GM08714 (cell line): ENCODE data around the gene LCMT1.
A peak's percentile ranks its signal among the peaks of the same experiment; 100 is the strongest.
"Not testable (repeated sequence)": the region's sequence is repeated elsewhere in the genome, so short reads cannot be mapped to it uniquely, and the experiment has no call there.

ENCODE experiments used
- H3K4me3 ChIP-seq: fragments of 200-500 bp; sonication (Bioruptor generic); 2 replicates; pipeline ENCODE4 v1.5.1; 2014; ENCODE audit warnings: mild to moderate bottlenecking, low read length, inconsistent platforms
- ZNF274 ChIP-seq: IDR thresholded peaks from 2 replicates; pipeline ENCODE4 v1.6.1; 2012; ENCODE audit warnings: mild to moderate bottlenecking, low read depth, low read length

The LCMT1 gene

DNA sequence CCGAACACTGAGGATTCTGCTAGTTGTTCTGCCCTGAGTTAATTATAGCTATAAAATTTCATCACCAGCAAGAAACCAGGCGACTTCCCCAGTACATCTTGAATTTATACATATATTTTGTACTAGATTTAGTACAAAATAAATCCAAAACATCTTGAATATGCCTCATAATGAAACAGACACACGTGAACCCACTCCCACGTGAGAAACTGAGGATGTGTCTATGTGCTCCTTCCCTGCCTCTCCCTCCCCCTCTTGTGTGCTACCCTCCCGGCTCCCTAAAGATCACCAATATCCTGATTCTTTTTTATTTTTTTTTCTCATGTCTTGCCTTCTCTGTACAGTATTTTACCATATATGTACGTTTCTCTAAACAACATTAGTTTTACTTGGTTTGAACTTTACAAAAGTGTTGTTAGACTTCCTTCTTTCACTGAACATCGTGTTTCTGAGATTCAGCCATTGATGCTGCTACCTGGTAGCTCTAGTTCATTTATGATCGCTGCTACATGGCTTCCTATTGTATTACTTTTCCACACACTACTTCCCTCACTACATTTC lies 1.1 kb upstream of the LCMT1 start:
- H3K4me3 ChIP-seq: peak overlapping the region; percentile 74
- TF ChIP-seq ZNF274: no peak

GRCh38 chr16:25114121-25114520 lies 2.6 kb downstream of the LCMT1 start:
- TF ChIP-seq ZNF274: no peak
- H3K4me3 ChIP-seq: no peak overlapping the region

- TF ChIP-seq ZNF274: no peak
- no peak overlapping the region for H3K4me3 ChIP-seq
Measured at GRCh38 chr16:25118851-25119578, 7.5 kb downstream of the LCMT1 start.

DNA sequence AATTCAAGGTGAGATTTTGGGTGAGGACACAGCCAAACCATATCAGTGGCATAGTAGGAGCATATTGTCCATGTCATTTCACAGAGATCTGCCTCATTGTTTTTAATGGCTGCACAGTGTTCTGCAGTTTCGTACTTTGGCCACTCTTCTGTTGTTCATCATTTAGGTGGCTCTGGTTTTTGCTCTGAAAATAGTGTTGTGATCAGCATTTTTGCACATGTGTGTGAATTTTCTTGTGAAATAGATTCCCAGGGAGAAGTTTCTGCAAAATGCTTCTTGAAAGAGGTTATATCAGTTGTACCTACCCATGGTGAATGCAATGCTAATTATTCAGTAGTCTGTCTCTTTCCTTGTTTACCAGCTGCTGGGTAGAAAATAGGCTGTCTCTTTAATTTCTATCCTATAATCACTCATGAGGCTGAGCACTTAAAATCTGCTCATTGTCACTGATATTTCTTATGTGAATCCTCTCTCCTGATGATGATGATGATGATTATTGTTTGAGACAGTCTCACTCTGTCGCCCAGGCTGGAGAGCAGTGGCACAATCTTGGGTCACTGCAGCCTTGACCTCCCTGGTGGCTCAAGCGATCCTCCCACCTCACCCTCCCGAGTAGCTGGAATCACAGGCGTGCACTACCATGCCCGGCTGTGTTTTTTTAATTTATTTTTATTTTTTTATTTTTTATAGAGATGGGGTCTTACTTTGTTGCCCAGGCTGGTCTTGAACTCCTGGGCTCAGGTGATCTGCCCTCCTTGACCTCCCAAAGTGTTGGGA lies 10.5 kb downstream of the LCMT1 start:
- TF ChIP-seq ZNF274: no peak
- H3K4me3 ChIP-seq: no peak overlapping the region

DNA sequence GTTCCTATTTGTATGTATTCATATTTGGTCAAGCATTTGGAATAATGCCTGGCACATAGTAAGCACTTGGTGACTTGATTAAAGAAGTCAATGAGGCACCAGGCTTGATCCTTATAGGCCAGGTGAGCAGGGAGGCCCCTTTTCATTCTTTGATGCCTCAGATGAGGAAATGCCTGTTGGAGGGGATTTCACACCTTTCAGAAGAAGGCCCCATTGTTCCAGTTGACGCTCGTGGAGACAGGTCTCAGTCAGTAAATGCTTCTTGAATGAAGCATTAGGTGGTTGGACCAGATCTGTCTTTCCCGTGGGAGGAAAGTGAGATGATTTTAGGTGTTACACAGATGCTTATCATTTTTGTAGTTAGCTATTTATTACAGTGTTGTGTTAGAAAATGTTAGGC lies 13.0 kb downstream of the LCMT1 start:
- H3K4me3 ChIP-seq: no peak overlapping the region
- no peak for TF ChIP-seq ZNF274

GRCh38 chr16:25126086-25126666 lies 14.6 kb downstream of the LCMT1 start:
- not testable (repeated sequence) for H3K4me3 ChIP-seq

DNA sequence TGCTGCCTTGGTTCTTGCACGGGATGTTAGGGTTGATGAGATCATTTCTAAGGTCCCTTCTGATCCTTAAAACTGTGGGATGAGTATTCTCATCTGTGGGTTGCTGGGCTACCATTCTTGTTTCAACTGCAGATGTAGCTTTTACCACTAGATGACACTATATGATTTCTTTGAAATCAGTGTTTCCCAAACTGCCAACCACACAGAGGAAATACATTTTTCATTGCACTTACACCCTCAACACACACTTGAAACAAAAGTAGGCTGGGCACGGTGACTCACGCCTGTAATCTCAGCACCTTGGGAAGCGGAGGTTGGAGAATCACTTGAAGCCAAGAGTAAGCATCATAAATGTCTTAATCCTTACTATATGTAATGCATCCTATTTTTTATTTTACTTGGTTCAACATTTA lies 15.3 kb downstream of the LCMT1 start:
- TF ChIP-seq ZNF274: no peak
- no peak overlapping the region for H3K4me3 ChIP-seq

GRCh38 chr16:25132751-25133150 lies 21.2 kb downstream of the LCMT1 start:
- not testable (repeated sequence) for H3K4me3 ChIP-seq

GRCh38 chr16:25134166-25134700 lies 22.7 kb downstream of the LCMT1 start:
- TF ChIP-seq ZNF274: no peak
- no peak overlapping the region for H3K4me3 ChIP-seq

GRCh38 chr16:25135254-25135878 lies 23.8 kb downstream of the LCMT1 start:
- H3K4me3 ChIP-seq: no peak overlapping the region
- TF ChIP-seq ZNF274: no peak

GRCh38 chr16:25138130-25138529 lies 26.6 kb downstream of the LCMT1 start:
- no peak for TF ChIP-seq ZNF274
- H3K4me3 ChIP-seq: no peak overlapping the region

- TF ChIP-seq ZNF274: no peak
- no peak overlapping the region for H3K4me3 ChIP-seq
Measured at GRCh38 chr16:25140459-25140858, 28.9 kb downstream of the LCMT1 start.

DNA sequence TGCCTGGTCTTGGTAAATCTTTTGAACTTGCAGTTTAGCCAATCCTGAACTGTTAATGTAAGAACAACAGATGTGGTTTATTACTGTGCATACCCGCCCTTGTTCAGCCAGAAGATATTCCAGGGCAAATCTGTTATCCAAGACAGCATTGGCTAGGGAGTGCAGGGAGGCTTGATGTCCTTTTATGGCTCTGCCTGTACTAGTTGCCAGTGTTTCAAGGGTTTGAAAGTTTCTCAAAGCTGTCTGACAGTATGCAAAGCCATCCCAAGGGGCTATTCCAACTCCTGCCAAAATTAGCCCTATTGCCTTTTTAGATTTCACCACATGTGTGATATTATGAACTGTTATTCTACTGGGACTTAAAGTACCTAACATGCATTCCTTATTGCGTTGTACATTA lies 30.1 kb downstream of the LCMT1 start:
- TF ChIP-seq ZNF274: no peak
- no peak overlapping the region for H3K4me3 ChIP-seq

DNA sequence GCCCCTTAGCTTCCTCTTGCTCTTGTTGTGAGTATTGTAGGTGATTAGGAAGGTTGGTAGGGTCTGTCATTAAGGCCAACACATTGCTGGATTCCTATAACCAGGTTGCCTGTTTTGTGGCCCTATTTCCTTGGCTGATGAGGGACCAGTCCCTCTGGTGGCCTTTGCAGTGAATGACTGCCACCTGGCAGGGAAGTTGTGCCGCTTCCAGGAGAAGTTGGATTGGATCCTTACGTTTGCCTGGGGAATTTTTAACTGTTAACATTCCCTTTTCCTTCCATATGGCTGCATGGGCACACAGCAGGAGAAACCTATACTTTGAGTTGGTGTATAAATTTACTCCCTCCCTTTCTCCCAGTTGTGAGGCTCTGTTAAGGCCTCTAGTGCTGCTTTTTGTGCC lies 32.4 kb downstream of the LCMT1 start:
- no peak for TF ChIP-seq ZNF274
- no peak overlapping the region for H3K4me3 ChIP-seq
